ENCODE data around the gene PAPPA. TPM values are rescaled to one million over a fixed set of nuclear protein-coding genes. Genes with fewer than 3 reads are reported as not detected.

Gene PAPPA
- total RNA-seq, 1 experiment from 2014 or later = 0.05 TPM

DNA sequence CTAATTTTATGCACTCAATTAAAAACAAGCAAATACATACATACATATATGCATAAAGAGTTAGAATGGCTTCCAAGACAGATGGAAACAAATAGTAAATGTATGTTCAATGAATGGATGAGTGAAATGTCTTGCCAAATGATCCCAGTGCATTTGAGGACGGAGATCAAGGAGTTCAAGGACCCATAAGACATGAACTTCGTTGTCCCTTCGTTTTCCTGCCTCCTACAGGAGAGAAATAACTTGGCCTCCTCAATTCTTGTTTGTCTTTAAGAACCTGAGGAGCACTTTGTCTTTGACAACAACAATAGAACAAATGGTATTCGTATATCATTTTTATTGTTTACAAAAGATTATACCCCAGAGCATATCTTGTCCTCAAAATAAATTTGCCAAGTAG is 2.4 kb upstream of the PAPPA start:
- Histone ChIP-seq H3K79me2 (ENCODE audit: insufficient read depth, low read length) (no peaks in the 10 kb centered on the region), H3K36me3 (ENCODE audit: control insufficient read depth in 1 of 2, insufficient read depth in 2 of 2, low read length in 2 of 2) (no peaks in the 10 kb centered on the region), H3K4me3 (replicated peaks in 1 of 2; ENCODE audit: low read depth in 1 of 2, low read length in 2 of 2) (no peak overlapping the region), H3K9ac (ENCODE audit: low read length) (no peak overlapping the region), H2AFZ (ENCODE audit: low read depth, low read length, poor library complexity, severe bottlenecking) (no peak overlapping the region), H4K20me1 (ENCODE audit: insufficient read depth) (no peaks in the 10 kb centered on the region), H3K9me3 (ENCODE audit: control insufficient read depth in 1 of 2, insufficient read depth in 1 of 2, low read depth in 1 of 2, low read length in 2 of 2) (no peaks in the 10 kb centered on the region), H3K9me2 (ENCODE audit: insufficient read depth) (no peaks in the 10 kb centered on the region), H3K27ac (ENCODE audit: low read depth, low read length) (no peak overlapping the region), H3K27me3 (ENCODE audit: insufficient read depth, low read length) (peaks cover 11% of the 10 kb centered on the region; the same call in 1 of the 2 replicates), H3K4me2 (ENCODE audit: low read length) (no peak overlapping the region), H3K4me1 (ENCODE audit: control insufficient read depth in 1 of 2, insufficient read depth in 2 of 2, low read length in 2 of 2) (no peaks in the 10 kb centered on the region)
- TF ChIP-seq, protein P1, sequence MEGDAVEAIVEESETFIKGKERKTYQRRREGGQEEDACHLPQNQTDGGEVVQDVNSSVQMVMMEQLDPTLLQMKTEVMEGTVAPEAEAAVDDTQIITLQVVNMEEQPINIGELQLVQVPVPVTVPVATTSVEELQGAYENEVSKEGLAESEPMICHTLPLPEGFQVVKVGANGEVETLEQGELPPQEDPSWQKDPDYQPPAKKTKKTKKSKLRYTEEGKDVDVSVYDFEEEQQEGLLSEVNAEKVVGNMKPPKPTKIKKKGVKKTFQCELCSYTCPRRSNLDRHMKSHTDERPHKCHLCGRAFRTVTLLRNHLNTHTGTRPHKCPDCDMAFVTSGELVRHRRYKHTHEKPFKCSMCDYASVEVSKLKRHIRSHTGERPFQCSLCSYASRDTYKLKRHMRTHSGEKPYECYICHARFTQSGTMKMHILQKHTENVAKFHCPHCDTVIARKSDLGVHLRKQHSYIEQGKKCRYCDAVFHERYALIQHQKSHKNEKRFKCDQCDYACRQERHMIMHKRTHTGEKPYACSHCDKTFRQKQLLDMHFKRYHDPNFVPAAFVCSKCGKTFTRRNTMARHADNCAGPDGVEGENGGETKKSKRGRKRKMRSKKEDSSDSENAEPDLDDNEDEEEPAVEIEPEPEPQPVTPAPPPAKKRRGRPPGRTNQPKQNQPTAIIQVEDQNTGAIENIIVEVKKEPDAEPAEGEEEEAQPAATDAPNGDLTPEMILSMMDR (IDR thresholded peaks at IDR 0.05 in 2 of 3, conservative IDR thresholded peaks at IDR 0.05 in 1 of 3; ENCODE audit: borderline replicate concordance in 1 of 3, insufficient read depth in 1 of 3, low read depth in 2 of 3, low read length in 2 of 3) = 0 out of 6 replicates have a peak, but pooled peaks of 1 of the 3 experiments have one; percentile 8
- TF ChIP-seq RAD21 (IDR thresholded peaks at IDR 0.05; ENCODE audit: low read depth) = no peak
- intact Hi-C loops (cut with micrococcal nuclease) = loop anchor here (2.0 to 5.0 kb wide), 2 partner anchors 510 to 559 kb away; no protein-coding TSS in a partner anchor
- CTCF ChIA-PET = interaction anchor here (1.4 kb wide), 1 partner anchor 558 kb away, joined by 6 read pairs; no protein-coding TSS in a partner anchor
- BruUV-seq (replicated peaks) = no TSS peak
- RAD21 ChIA-PET (ENCODE audit: low non-redundant PET in 1 of 2, low total read pairs in 2 of 2, uncharacterized antibody in 2 of 2, unreplicated experiment in 2 of 2) = no interaction called here
- no peak for ATAC-seq
- DNase-seq (ENCODE audit: low read depth, low spot score) = no peak
- POLR2A ChIA-PET = no interaction called here

- no TSS peak for BruUV-seq (replicated peaks)
- H3K27me3 ChIP-seq (ENCODE audit: insufficient read depth, low read length) = peaks cover 11% of the 10 kb centered on the region; the same call in 1 of the 2 replicates
- ChIA-PET POLR2A (no interaction called here), CTCF (interaction anchor here (0.7 to 2.6 kb wide), 11 partner anchors 10 to 559 kb away, joined by 3 to 33 read pairs (median 4); no protein-coding TSS in a partner anchor), RAD21 (ENCODE audit: low non-redundant PET in 1 of 2, low total read pairs in 2 of 2, uncharacterized antibody in 2 of 2, unreplicated experiment in 2 of 2) (no interaction called here)
- H2AFZ ChIP-seq (ENCODE audit: low read depth, low read length, poor library complexity, severe bottlenecking) = no peak overlapping the region
- no peak overlapping the region for H3K9ac ChIP-seq (ENCODE audit: low read length)
- H3K79me2 ChIP-seq (ENCODE audit: insufficient read depth, low read length) = no peaks in the 10 kb centered on the region
- intact Hi-C loops (cut with micrococcal nuclease) = loop anchor here (1.0 to 5.0 kb wide), 4 partner anchors 343 to 560 kb away; no protein-coding TSS in a partner anchor
- H3K27ac ChIP-seq (ENCODE audit: low read depth, low read length) = no peak overlapping the region
- no peak overlapping the region for H3K4me3 ChIP-seq (replicated peaks in 1 of 2; ENCODE audit: low read depth in 1 of 2, low read length in 2 of 2)
- no peak overlapping the region for H3K4me2 ChIP-seq (ENCODE audit: low read length)
- ATAC-seq (no peak), DNase-seq (ENCODE audit: low read depth, low spot score) (no peak)
- no peaks in the 10 kb centered on the region for H4K20me1 ChIP-seq (ENCODE audit: insufficient read depth)
- H3K9me3 ChIP-seq (ENCODE audit: control insufficient read depth in 1 of 2, insufficient read depth in 1 of 2, low read depth in 1 of 2, low read length in 2 of 2) = no peaks in the 10 kb centered on the region
- H3K9me2 ChIP-seq (ENCODE audit: insufficient read depth) = no peaks in the 10 kb centered on the region
- TF ChIP-seq RAD21 (IDR thresholded peaks at IDR 0.05; ENCODE audit: low read depth) = no peak
- TF ChIP-seq EGR1 (IDR thresholded peaks at IDR 0.05; ENCODE audit: low read depth) = no peak
- no peak for TF ChIP-seq JUND (IDR thresholded peaks at IDR 0.05)
- no peak for TF ChIP-seq YY1 (IDR thresholded peaks at IDR 0.05; ENCODE audit: extremely low read depth, insufficient replicate concordance, low read depth, low read length)
- TF ChIP-seq CBX3 (IDR thresholded peaks at IDR 0.05; ENCODE audit: low read depth) = no peak
- no peak for TF ChIP-seq CEBPB (IDR thresholded peaks at IDR 0.05; ENCODE audit: low read depth)
- no peak for TF ChIP-seq ZFX (IDR thresholded peaks at IDR 0.05)
- no peak for TF ChIP-seq POLR2AphosphoS5 (IDR thresholded peaks at IDR 0.05; ENCODE audit: low read depth, low read length)
- no peak for TF ChIP-seq ZNF274 (IDR thresholded peaks at IDR 0.05; ENCODE audit: low read depth, low read length)
- no peak for TF ChIP-seq EZH2phosphoT487 (IDR thresholded peaks at IDR 0.05; ENCODE audit: borderline replicate concordance)
- TF ChIP-seq POLR2A (IDR thresholded peaks at IDR 0.05; ENCODE audit: borderline replicate concordance, extremely low read depth, insufficient read depth, insufficient read length) = no peak
- H3K4me1 ChIP-seq (ENCODE audit: control insufficient read depth in 1 of 2, insufficient read depth in 2 of 2, low read length in 2 of 2) = no peaks in the 10 kb centered on the region
- no peaks in the 10 kb centered on the region for H3K36me3 ChIP-seq (ENCODE audit: control insufficient read depth in 1 of 2, insufficient read depth in 2 of 2, low read length in 2 of 2)
Observed at GRCh38 chr9:116151966-116152381, 1.6 kb upstream of the PAPPA start.
